B cell (primary cell): ENCODE measurements around the gene AVP.
A peak's percentile ranks its signal among the peaks of the same experiment; 100 is the strongest.

Experiments
- CTCF ChIP-seq: fragments of 200-600 bp; IDR thresholded peaks from one replicate; pipeline ENCODE4 v1.8.0; 2022; ENCODE audit warnings: antibody characterized with exemption, mild to moderate bottlenecking
- EZH2 ChIP-seq: IDR thresholded peaks from 2 replicates; pipeline ENCODE4 v1.6.1; 2012; ENCODE audit warnings: borderline replicate concordance, low read depth, mild to moderate bottlenecking, moderate library complexity, low read length; ENCODE audit not compliant: insufficient read depth, poor library complexity, severe bottlenecking

GRCh38 chr20:3068986-3069900 lies 15.3 kb downstream of the AVP start:
- TF ChIP-seq EZH2 (no peak), CTCF (peak; percentile 23)
